A549 (cell line): Measurements from ENCODE around the gene LYPD6B. TPM values are rescaled to one million over a fixed set of nuclear protein-coding genes. Genes with fewer than 3 reads are reported as not detected.

Experiments used
- ATAC-seq, 2 experiments: fragments of 200-7000 bp in 1 of 2; fragments of >200 bp in 1 of 2; cut with Nextera tagmentation in 1 of 2; cut with Tn5 transposase in 1 of 2; 3 replicates each; pipeline versions ENCODE4 v1.8.0 to v1.9.1; 2018 to 2020; ENCODE audit warnings: mild to moderate bottlenecking in 1 of 2, moderate library complexity in 1 of 2
- CTCF ChIA-PET: fragments of 300-600 bp; sonication (Branson Sonifier 250); formaldehyde crosslinking; extraction: SDS; loops from one replicate; lab custom pipeline; 2021; ENCODE audit warnings: antibody characterized with exemption, inconsistent platforms; lab: Yijun Ruan, JAX
- POLR2A ChIA-PET: fragments of 350-600 bp; formaldehyde crosslinking; extraction: SDS; loops from one replicate; lab custom pipeline; 2021; ENCODE audit warnings: antibody characterized with exemption, inconsistent platforms; lab: Yijun Ruan, JAX
- DNase-seq, 2 experiments: peaks; one replicate each; pipeline versions ENCODE4 v3.0.0 to v3.0.0-alpha.2; 2011 to 2016; ENCODE audit warnings: low read depth in 1 of 2, low spot score in 1 of 2
- FAIRE-seq: peaks from 2 replicates; lab custom pipeline; 2011; peaks lifted over from hg19 to GRCh38; lab: Jason Lieb, UNC
- H3K27ac ChIP-seq, 2 experiments: fragments of >200 bp; sonication (Bioruptor Twin); formaldehyde crosslinking; 3 replicates each; pipeline ENCODE4 v1.5.1; 2016 to 2017
- H3K4me1 ChIP-seq: fragments of >200 bp; sonication (Bioruptor Twin); formaldehyde crosslinking; 3 replicates; pipeline ENCODE4 v1.6.1; 2016
- H3K4me2 ChIP-seq: fragments of >200 bp; sonication (Bioruptor Twin); formaldehyde crosslinking; 3 replicates; pipeline ENCODE4 v1.6.1; 2016
- H3K4me3 ChIP-seq: fragments of >200 bp; sonication (Bioruptor Twin); formaldehyde crosslinking; 3 replicates; pipeline ENCODE4 v1.5.1; 2016
- H3K9me3 ChIP-seq: fragments of >200 bp; sonication (Bioruptor Twin); formaldehyde crosslinking; 3 replicates; pipeline ENCODE4 v1.6.1; 2016
- CHD2 ChIP-seq: fragments of 150-350 bp; IDR thresholded peaks from 2 replicates; pipeline ENCODE4 v1.6.1; 2014; ENCODE audit warnings: low read length; ENCODE audit not compliant: partially characterized antibody
- ESRRA ChIP-seq: fragments of 150-350 bp; IDR thresholded peaks from 2 replicates; pipeline ENCODE4 v1.6.1; 2014; ENCODE audit warnings: mild to moderate bottlenecking, low read length, borderline replicate concordance
- FOSB ChIP-seq: fragments of 250-450 bp; sonication (Bioruptor Pico); IDR thresholded peaks from 2 replicates; pipeline ENCODE4 v1.5.0; 2020; ENCODE audit warnings: mild to moderate bottlenecking, moderate library complexity
- HOXA7 ChIP-seq: fragments of 250-450 bp; sonication (Bioruptor Pico); IDR thresholded peaks from 2 replicates; pipeline ENCODE4 v1.5.0; 2020; ENCODE audit warnings: mild to moderate bottlenecking, moderate library complexity
- HOXB5 ChIP-seq: fragments of 250-450 bp; sonication (Bioruptor Pico); IDR thresholded peaks from 2 replicates; pipeline ENCODE4 v1.5.0; 2020; ENCODE audit warnings: mild to moderate bottlenecking, moderate library complexity
- KDM1A ChIP-seq: fragments of 200-600 bp; sonication (generic); IDR thresholded peaks from 2 replicates; pipeline ENCODE4 v1.6.1; 2016; ENCODE audit warnings: low read depth, mild to moderate bottlenecking
- KDM5A ChIP-seq: fragments of 200-600 bp; sonication (generic); IDR thresholded peaks from 2 replicates; pipeline ENCODE4 v1.6.1; 2016; ENCODE audit warnings: antibody characterized with exemption, mild to moderate bottlenecking
- NPAS2 ChIP-seq: fragments of 250-450 bp; sonication (Bioruptor Pico); IDR thresholded peaks from 2 replicates; pipeline ENCODE4 v1.8.0; 2022; ENCODE audit warnings: mild to moderate bottlenecking, moderate library complexity, borderline replicate concordance
- POLR2AphosphoS2 ChIP-seq: conservative IDR thresholded peaks from 2 replicates; pipeline ENCODE4 v1.6.1; 2012; ENCODE audit warnings: low read length, improper control_type of control experiment, inconsistent platforms
- RAD21 ChIP-seq, 2 experiments: fragments of >200 bp in 1 of 2; sonication (Bioruptor Twin) in 1 of 2; formaldehyde crosslinking in 1 of 2; IDR thresholded peaks in 1 of 2; conservative IDR thresholded peaks in 1 of 2; 2 replicates in 1 of 2; 3 replicates in 1 of 2; pipeline ENCODE4 v1.6.1; 2012 to 2018; ENCODE audit warnings: inconsistent platforms in 1 of 2
- RCOR1 ChIP-seq: fragments of 150-350 bp; IDR thresholded peaks from 2 replicates; pipeline ENCODE4 v1.6.1; 2014; ENCODE audit warnings: antibody characterized with exemption, low read length, low read depth
- RFX5 ChIP-seq: fragments of 450-650 bp; IDR thresholded peaks from 2 replicates; pipeline ENCODE4 v1.7.1; 2014; ENCODE audit warnings: antibody characterized with exemption, mild to moderate bottlenecking, moderate library complexity
- WGBS: methylation state at CpG from one replicate; pipeline ENCODE4 v1.1.6; 2017; ENCODE audit errors: missing lambda C conversion rate; 5-methylcytosine and 5-hydroxymethylcytosine counted together
- polyA plus RNA-seq, 4 experiments: library from polyadenylated mRNA; depleted of rRNA in 3 of 4; stranded (reverse); fragments of >200 nt; fragmentation: RNase III in 1 of 4; extraction: RNeasy Plus Mini Kit Qiagen cat#74134 plus additional on column Dnase treatment in 1 of 4; gene quantifications; 2 replicates in 3 of 4; 3 replicates in 1 of 4; pipeline ENCODE4 v1.2.3, GENCODE V29; 2011 to 2017
- TF ChIP-seq, protein P1 (sequence below): fragments of 450-650 bp; IDR thresholded peaks from 2 replicates; pipeline ENCODE4 v1.6.1; 2014; ENCODE audit warnings: antibody characterized with exemption
- TF ChIP-seq, protein P2 (sequence below): IDR thresholded peaks from 2 replicates; pipeline ENCODE4 v1.6.1; 2012
- TF ChIP-seq, protein P3 (sequence below): fragments of >200 bp; sonication (Bioruptor Twin); formaldehyde crosslinking; IDR thresholded peaks from 2 replicates; pipeline ENCODE4 v1.6.1; 2016
- TF ChIP-seq, protein P4 (sequence below): fragments of 200-600 bp; sonication (generic); IDR thresholded peaks from 2 replicates; pipeline ENCODE4 v1.6.1; 2016; ENCODE audit warnings: antibody characterized with exemption, mild to moderate bottlenecking, moderate library complexity
- TF ChIP-seq, protein P5 (sequence below): IDR thresholded peaks from 2 replicates; pipeline ENCODE4 v1.6.1; 2012
- TF ChIP-seq, protein P6 (sequence below): fragments of 250-450 bp; sonication (Bioruptor Pico); IDR thresholded peaks from 2 replicates; pipeline ENCODE4 v1.5.0; 2020; ENCODE audit warnings: low read depth, mild to moderate bottlenecking, moderate library complexity

Gene LYPD6B
- polyA plus RNA-seq, 2 of the 4 experiments (the other 2 are of a cell fraction) = not detected

DNA sequence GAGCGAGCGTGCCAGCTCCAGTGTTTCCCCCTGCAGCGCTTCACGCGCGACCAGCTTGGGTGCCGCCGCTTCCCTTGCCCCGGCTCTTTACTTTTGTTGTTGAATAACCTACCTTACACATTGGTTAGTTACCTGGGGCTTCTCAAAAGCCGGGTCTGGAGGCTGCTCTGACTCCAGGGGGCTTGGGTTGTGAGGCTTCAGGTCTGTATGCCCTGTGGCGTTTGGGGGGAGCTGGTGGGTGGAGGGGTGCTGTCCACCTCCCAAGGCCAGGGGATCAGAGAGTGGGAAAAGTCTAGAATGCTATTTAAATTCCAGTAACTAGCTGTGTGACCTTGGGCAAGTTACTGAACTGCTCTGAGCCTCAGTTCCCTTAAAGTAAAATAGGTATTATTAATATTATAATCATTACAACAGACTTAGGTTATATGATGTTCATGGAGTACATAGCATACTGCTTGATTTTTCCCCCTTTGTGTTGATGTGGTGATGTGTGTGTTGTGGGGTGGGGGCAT, 770 bp downstream of the LYPD6B start:
- H3K4me2 ChIP-seq = peak overlapping the region; percentile 95
- WGBS = 54% methylated on average over 5 of the region's 11 CpGs
- no peak for ATAC-seq

DNA sequence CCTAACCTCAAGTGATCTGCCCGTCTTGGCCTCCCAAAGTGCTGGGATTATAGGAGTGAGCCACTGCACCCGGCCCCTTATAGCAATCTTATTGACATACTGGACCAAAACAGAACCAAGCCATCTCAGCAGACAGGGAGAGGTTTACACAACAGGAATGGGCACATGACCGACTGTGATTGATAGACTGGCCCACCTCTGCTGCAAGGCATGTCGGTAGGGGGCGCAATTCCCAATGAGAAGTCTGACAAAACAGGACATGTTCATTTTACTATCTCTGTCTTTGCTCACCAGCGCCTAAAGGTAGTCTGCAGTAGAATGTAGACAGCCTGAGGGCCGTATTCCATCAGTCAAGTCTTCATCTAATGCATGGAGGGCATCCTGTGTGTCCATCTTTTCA, 2.0 kb downstream of the LYPD6B start:
- H3K27ac ChIP-seq = no peak overlapping the region
- TF ChIP-seq, protein P1, sequence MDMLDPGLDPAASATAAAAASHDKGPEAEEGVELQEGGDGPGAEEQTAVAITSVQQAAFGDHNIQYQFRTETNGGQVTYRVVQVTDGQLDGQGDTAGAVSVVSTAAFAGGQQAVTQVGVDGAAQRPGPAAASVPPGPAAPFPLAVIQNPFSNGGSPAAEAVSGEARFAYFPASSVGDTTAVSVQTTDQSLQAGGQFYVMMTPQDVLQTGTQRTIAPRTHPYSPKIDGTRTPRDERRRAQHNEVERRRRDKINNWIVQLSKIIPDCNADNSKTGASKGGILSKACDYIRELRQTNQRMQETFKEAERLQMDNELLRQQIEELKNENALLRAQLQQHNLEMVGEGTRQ = 0 out of 2 replicates have a peak, but pooled peaks have one; percentile 21
- TF ChIP-seq, protein P2, sequence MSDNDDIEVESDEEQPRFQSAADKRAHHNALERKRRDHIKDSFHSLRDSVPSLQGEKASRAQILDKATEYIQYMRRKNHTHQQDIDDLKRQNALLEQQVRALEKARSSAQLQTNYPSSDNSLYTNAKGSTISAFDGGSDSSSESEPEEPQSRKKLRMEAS = no peak
- TF ChIP-seq RAD21 (conservative IDR thresholded peaks at IDR 0.05 in 1 of 2, IDR thresholded peaks at IDR 0.05 in 1 of 2) = peak in 1 of 2 experiments; percentile 21; a peak in 2 of 5 replicates
- no peak for TF ChIP-seq HOXA7
- 22% methylated on average over 7 of the region's 7 CpGs for WGBS
- H3K4me1 ChIP-seq = no peaks in the 10 kb centered on the region; the same call in 2 of the 3 replicates
- DNase-seq = peak; percentile 6 to 54
- no peaks in the 10 kb centered on the region for H3K9me3 ChIP-seq
- no peak overlapping the region for H3K4me3 ChIP-seq
- POLR2A ChIA-PET = no interaction called here
- CTCF ChIA-PET = interaction anchor here (0.7 to 1.5 kb wide), 2 partner anchors 23 to 1336 kb away, joined by 3 to 7 read pairs; no protein-coding TSS in a partner anchor
- ATAC-seq = peak in 1 of 2 experiments; percentile 63; a peak in 3 of 6 replicates
- no peak for FAIRE-seq
- H3K4me2 ChIP-seq = no peak overlapping the region

More for the DNA sequence above, 770 bp downstream of the LYPD6B start:
- ChIA-PET POLR2A (no interaction called here), CTCF (interaction anchor here (0.7 to 1.3 kb wide), 2 partner anchors 18 to 22 kb away, joined by 3 read pairs; no protein-coding TSS in a partner anchor)
- no peak for DNase-seq
- Histone ChIP-seq H3K9me3 (no peaks in the 10 kb centered on the region), H3K4me1 (no peaks in the 10 kb centered on the region; the same call in 2 of the 3 replicates), H3K27ac (no peak overlapping the region), H3K4me3 (peak overlapping the region; percentile 46)
- no peak for FAIRE-seq
- TF ChIP-seq HOXB5 (CRISPR knock-in tag) (no peak), POLR2AphosphoS2 (no peak), KDM5A (no peak)
- TF ChIP-seq, protein P3, sequence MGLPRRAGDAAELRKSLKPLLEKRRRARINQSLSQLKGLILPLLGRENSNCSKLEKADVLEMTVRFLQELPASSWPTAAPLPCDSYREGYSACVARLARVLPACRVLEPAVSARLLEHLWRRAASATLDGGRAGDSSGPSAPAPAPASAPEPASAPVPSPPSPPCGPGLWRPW = no peak
- TF ChIP-seq, protein P4, sequence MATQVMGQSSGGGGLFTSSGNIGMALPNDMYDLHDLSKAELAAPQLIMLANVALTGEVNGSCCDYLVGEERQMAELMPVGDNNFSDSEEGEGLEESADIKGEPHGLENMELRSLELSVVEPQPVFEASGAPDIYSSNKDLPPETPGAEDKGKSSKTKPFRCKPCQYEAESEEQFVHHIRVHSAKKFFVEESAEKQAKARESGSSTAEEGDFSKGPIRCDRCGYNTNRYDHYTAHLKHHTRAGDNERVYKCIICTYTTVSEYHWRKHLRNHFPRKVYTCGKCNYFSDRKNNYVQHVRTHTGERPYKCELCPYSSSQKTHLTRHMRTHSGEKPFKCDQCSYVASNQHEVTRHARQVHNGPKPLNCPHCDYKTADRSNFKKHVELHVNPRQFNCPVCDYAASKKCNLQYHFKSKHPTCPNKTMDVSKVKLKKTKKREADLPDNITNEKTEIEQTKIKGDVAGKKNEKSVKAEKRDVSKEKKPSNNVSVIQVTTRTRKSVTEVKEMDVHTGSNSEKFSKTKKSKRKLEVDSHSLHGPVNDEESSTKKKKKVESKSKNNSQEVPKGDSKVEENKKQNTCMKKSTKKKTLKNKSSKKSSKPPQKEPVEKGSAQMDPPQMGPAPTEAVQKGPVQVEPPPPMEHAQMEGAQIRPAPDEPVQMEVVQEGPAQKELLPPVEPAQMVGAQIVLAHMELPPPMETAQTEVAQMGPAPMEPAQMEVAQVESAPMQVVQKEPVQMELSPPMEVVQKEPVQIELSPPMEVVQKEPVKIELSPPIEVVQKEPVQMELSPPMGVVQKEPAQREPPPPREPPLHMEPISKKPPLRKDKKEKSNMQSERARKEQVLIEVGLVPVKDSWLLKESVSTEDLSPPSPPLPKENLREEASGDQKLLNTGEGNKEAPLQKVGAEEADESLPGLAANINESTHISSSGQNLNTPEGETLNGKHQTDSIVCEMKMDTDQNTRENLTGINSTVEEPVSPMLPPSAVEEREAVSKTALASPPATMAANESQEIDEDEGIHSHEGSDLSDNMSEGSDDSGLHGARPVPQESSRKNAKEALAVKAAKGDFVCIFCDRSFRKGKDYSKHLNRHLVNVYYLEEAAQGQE = no peak

DNA sequence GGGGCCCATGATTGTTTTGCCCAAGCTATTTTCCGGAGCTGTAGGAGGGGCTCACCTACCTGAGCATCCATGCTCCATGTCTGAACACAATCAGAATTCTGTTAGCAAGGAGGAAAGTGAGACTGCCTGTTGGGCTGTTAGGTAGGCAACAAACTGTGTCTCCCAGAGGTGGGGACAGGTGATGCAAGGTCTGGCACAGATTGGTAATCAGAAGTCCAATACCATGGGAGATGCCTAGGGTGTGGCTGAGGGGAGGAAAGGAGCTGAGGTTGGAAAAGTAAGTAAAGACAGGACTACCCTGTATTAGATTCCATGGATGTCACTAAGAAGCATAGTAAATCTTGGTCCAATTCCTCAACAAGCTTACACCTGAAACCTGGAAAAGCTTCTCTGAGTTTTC, 3.0 kb downstream of the LYPD6B start:
- ChIA-PET POLR2A (no interaction called here), CTCF (interaction anchor here (0.6 to 1.5 kb wide), 2 partner anchors 24 to 57 kb away, joined by 4 to 7 read pairs; no protein-coding TSS in a partner anchor)
- DNase-seq (no peak), ATAC-seq (no peak), FAIRE-seq (no peak)
- 0% methylated on average over 1 of the region's 1 CpG for WGBS
- no peaks in the 10 kb centered on the region; the same call in 2 of the 3 replicates for H3K4me1 ChIP-seq
- H3K9me3 ChIP-seq = no peaks in the 10 kb centered on the region
- no peak overlapping the region for H3K4me3 ChIP-seq
- H3K27ac ChIP-seq = no peak overlapping the region
- no peak overlapping the region for H3K4me2 ChIP-seq
- no peak for TF ChIP-seq FOSB (CRISPR knock-in tag)
- TF ChIP-seq, protein P5, sequence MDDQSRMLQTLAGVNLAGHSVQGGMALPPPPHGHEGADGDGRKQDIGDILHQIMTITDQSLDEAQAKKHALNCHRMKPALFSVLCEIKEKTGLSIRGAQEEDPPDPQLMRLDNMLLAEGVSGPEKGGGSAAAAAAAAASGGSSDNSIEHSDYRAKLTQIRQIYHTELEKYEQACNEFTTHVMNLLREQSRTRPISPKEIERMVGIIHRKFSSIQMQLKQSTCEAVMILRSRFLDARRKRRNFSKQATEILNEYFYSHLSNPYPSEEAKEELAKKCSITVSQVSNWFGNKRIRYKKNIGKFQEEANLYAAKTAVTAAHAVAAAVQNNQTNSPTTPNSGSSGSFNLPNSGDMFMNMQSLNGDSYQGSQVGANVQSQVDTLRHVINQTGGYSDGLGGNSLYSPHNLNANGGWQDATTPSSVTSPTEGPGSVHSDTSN = no peak
- no peak for TF ChIP-seq ESRRA
- TF ChIP-seq RCOR1 = no peak
- TF ChIP-seq RFX5 = no peak
- TF ChIP-seq, protein P6, sequence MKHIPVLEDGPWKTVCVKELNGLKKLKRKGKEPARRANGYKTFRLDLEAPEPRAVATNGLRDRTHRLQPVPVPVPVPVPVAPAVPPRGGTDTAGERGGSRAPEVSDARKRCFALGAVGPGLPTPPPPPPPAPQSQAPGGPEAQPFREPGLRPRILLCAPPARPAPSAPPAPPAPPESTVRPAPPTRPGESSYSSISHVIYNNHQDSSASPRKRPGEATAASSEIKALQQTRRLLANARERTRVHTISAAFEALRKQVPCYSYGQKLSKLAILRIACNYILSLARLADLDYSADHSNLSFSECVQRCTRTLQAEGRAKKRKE (CRISPR knock-in tag) = no peak
- TF ChIP-seq CHD2 = no peak
- no peak for TF ChIP-seq KDM1A
- no peak for TF ChIP-seq NPAS2 (CRISPR knock-in tag)
